ENCODE results near the gene SPATA2L. TPM values are rescaled to one million over a fixed set of nuclear protein-coding genes. Genes with fewer than 3 reads are reported as not detected.

The SPATA2L gene
- total RNA-seq, result 20.0 TPM

GRCh38 chr16:89701425-89702406 is at the start of gene SPATA2L:
TSS of gene SPATA2L (minus strand) at chr16:89701705. CDS start at chr16:89701232, 473 bp downstream.
- FAIRE-seq (no peak), DNase-seq (ENCODE audit: low spot score in 2 of 2) (peak; percentile 90 to 93)

DNA sequence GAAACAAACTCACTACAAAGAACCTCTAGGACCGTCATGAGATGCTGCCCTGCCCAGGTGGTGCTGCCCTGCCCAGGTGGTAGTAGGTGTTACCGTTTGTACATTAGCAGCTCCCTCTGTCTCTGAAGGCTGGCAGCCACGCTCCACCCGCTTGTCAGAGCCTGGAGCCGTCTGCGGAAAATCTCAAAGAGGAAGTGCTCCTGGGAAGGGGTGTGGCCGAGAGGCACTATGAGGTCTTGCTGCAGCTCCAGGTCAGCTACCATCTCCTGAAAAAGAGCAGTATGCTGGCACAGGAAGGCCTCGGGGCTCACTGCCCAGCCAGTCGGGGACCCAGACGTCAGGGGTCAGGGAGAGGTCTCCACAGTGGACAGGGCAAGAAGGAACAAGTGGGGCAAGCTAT is 48.1 kb upstream of the SPATA2L start:
- DNase-seq (ENCODE audit: low spot score in 2 of 2), result no peak
- no peak for FAIRE-seq

GRCh38 chr16:89748921-89749320 is 47.4 kb upstream of the SPATA2L start:
- FAIRE-seq (no peak), DNase-seq (ENCODE audit: low spot score in 2 of 2) (no peak)

DNA sequence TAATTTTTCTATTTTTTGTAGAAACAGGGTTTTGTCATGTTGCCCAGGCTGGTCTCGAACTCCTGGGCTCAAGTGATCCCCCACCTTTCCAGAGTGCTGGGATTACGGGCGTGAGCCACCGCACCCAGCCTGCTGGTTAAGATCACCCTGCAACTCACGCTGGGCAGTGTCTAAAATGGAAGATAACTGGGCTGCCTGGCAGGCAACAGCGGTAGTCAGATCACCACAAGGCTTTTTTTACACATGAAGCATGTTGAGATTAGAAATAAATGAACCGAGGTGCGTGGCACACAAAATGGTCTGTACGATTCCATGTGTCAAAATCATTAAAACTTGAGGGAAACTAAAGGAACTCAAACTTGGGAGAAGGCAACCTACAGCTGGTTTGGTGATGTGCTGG is 46.6 kb upstream of the SPATA2L start:
- DNase-seq (ENCODE audit: low spot score in 2 of 2), result no peak
- no peak for FAIRE-seq

DNA sequence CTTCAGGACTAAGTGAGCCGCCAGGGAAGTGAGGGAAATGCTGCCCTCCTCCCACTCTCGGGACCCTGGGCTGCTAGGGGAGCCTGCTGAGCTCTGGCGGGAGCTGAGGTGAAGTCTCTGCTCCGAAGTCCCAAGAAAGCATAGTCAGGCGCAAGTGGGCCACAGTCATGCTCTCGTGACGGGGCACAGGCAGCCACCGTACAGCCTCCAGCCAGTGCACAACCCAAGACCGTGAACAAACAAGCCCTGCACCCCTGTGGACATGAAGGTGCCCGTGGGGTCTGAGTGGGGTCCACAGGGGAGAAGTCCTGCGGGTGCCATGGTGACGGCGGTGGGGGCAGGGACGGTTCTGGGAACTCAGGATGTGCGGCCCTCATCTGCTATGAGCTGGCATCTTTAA is 44.5 kb upstream of the SPATA2L start:
- FAIRE-seq (no peak), DNase-seq (ENCODE audit: low spot score in 2 of 2) (no peak)

DNA sequence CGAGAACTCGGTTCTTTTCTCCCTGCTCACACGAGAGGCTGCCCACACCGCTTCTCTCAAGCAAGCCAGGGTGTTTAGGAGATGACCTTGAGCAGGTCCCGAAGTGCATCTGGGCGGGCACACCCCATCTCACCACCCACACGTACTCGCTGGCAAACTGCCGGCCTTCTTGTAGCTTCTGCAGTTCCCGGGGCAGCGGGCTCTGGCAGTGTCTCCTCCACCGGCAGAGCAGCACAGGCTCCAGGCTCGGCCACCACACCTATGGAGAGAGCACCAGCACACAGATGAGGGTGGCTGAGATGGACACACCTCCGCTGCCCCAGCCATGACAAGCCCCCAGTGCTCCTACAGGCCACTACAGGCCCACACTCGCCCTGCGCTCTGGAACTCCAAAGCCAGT is 43.3 kb upstream of the SPATA2L start:
- FAIRE-seq, result no peak

GRCh38 chr16:89742948-89743347 is 41.4 kb upstream of the SPATA2L start:
- no peak for FAIRE-seq
- no peak for DNase-seq (ENCODE audit: low spot score in 2 of 2)

More for the DNA sequence above, 43.3 kb upstream of the SPATA2L start:
- DNase-seq (ENCODE audit: low spot score in 2 of 2), result no peak

DNA sequence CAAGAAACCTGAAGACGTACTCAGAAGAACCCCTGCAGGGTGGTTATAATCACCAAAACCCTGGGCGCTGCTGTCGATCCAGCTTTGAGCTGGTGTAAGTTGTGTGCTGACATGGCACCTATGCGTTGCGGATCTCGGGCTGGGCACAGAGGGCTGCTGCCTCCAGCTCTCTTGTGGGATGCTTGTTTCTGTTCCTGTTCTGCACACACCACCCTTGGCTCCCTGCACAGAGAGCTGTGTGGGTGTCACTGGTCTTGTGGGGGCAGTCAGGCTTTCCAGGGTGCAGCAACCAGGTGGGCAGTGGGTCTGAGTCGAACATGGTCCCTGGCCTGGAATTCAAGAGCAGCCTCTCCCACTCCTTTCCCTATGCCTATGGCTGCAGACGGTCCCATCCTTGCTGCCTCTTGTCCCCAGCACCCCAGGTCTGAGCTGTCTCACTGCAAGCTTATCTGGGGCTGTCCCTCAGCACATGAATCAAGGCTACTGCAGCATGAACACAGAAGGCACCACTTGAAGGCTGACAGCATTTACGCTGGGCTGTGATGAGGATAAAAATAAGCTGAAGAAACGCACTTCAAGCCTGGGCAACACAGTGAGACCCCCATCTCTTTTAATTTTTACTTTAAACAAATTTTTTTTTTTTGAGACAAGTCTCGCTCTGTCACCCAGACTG is 40.0 kb upstream of the SPATA2L start:
- DNase-seq (ENCODE audit: low spot score in 2 of 2) (no peak), FAIRE-seq (no peak)

DNA sequence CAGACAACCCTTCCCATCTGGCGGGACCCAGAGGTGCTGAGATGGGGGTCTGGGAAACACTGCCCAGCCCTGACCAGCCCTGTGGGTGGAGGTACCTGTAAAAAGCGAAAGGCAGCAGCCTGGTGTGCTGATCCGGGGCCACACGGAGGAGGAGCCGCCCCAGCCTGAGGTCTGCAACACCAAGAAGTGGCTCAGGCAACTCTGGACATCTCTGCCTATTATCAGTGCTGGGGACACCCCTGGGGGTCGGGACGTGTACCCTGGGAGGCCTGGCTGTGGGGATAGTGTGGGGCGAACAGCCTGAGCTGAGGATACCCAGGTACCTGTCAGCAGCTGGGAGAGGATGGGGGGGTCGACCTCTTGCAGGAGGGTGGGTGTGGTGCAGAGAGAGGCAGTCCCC is 37.9 kb upstream of the SPATA2L start:
- no peak for DNase-seq (ENCODE audit: low spot score in 2 of 2)
- FAIRE-seq, result no peak

GRCh38 chr16:89738538-89739317 is 37.2 kb upstream of the SPATA2L start:
- FAIRE-seq (no peak), DNase-seq (ENCODE audit: low spot score in 2 of 2) (no peak)

- no peak for DNase-seq (ENCODE audit: low spot score in 2 of 2)
- no peak for FAIRE-seq
Measured at GRCh38 chr16:89738072-89738377, 36.5 kb upstream of the SPATA2L start.

DNA sequence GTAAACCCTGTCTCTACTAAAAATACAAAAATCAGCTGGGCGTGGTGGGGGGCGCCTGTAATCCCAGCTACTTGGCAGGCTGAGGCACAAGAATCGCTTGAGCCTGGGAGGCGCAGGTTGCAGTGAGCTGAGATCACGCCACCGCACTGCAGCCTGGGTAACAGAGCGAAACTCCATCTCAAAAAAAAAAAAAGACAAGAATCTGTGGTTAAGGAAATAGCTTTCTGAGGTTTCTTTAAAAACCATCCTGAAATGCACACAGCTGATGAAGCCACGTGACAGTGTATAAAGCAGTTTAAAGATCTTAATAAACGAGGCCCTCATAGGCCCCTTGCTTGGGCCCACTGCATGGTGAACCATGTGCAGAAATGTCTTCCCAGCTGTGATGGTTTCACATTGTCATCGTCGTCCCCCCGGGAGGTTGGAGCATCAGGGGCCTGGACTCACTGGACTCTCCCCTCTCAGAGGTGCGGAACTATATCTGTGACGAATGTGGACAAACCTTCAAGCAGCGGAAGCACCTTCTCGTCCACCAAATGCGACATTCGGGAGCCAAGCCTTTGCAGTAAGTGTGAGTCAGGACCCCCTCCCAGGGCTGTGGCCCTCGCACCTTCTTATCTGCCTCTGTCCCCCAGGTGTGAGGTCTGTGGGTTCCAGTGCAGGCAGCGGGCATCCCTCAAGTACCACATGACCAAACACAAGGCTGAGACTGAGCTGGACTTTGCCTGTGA is 36.0 kb upstream of the SPATA2L start:
- no peak for FAIRE-seq
- no peak for DNase-seq (ENCODE audit: low spot score in 2 of 2)

- DNase-seq (ENCODE audit: low spot score in 2 of 2) (no peak), FAIRE-seq (no peak)
Measured at GRCh38 chr16:89736554-89736953, 35.0 kb upstream of the SPATA2L start.

DNA sequence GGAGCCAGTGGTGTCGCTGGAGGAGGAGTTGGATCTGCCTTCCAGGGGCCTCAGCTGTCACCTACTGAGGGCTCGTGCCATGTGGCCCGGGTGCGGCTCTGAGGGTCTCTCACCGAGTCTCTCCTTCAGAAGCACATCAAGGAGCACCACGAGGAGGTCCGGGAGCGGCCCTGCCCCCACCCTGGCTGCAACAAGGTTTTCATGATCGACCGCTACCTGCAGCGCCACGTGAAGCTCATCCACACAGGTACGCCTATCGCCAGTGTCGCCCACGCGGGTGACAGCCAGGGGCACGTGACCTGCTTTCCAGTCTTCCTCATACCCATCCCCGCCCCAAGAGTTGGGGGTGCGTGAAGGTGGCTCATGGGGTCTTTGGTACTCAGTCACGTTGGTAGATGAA is 32.3 kb upstream of the SPATA2L start:
- no peak for DNase-seq (ENCODE audit: low spot score in 2 of 2)
- no peak for FAIRE-seq

GRCh38 chr16:89733322-89733721 is 31.8 kb upstream of the SPATA2L start:
- FAIRE-seq, result no peak
- no peak for DNase-seq (ENCODE audit: low spot score in 2 of 2)

DNA sequence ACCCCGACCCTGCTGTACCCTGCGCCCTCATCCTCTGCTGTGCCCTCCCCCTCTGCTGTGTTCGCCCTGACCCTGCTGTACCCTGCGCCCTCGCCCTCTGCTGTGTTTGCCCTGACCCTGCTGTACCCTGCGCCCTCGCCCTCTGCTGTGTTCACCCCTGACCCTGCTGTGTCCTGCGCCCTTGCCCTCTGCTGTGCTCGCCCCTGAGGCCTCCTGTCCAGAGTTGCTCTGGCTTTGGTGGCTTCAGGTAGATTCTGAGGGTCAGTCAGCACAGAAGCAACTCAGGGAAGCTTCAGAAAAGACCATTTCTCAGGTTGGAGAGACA is 31.4 kb upstream of the SPATA2L start:
- FAIRE-seq (no peak), DNase-seq (ENCODE audit: low spot score in 2 of 2) (no peak)

GRCh38 chr16:89732142-89732917 is 30.8 kb upstream of the SPATA2L start:
- no peak for FAIRE-seq
- no peak for DNase-seq (ENCODE audit: low spot score in 2 of 2)

GRCh38 chr16:89730610-89731234 is 29.2 kb upstream of the SPATA2L start:
- FAIRE-seq (no peak), DNase-seq (ENCODE audit: low spot score in 2 of 2) (no peak)

DNA sequence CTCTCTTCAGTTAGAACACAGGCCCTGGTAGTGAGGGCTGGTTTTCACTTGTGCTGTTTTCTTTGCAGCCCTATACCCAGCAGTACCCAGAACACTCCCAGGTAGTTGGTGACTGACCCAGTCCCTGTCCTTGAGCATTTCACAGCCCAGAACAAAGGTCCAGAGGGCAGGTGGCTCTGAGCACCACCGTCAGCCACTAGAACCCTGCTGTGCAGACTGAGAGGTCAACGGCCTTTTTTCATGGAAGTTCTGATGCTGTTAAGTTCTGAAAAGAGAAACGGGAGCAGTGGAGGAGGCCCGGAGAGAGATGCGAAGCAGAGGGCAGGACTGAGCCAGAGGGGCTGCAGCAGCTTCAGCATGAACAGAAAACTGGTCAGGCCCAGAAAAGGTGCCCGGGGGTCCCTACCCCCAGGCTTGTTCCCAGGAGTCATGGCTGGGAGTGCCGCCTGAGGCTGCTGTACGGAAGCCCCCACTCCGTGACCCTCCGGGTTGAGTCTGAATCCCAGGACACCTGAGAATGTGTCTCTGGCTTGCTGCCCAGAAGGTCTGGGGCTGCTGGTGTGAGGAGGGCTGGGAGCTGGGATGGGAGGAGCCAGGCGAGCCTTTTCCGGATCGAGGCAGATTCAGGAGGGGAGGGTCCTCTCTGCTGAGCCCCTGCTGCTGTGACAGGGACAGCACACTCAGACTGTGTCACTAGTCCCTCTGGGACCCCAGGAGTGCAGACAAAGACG is 28.5 kb upstream of the SPATA2L start:
- DNase-seq (ENCODE audit: low spot score in 2 of 2) (no peak), FAIRE-seq (no peak)
